ENCODE data around the gene CALN1.
A peak's percentile ranks its signal among the peaks of the same experiment; 100 is the strongest.

Gene CALN1

DNA sequence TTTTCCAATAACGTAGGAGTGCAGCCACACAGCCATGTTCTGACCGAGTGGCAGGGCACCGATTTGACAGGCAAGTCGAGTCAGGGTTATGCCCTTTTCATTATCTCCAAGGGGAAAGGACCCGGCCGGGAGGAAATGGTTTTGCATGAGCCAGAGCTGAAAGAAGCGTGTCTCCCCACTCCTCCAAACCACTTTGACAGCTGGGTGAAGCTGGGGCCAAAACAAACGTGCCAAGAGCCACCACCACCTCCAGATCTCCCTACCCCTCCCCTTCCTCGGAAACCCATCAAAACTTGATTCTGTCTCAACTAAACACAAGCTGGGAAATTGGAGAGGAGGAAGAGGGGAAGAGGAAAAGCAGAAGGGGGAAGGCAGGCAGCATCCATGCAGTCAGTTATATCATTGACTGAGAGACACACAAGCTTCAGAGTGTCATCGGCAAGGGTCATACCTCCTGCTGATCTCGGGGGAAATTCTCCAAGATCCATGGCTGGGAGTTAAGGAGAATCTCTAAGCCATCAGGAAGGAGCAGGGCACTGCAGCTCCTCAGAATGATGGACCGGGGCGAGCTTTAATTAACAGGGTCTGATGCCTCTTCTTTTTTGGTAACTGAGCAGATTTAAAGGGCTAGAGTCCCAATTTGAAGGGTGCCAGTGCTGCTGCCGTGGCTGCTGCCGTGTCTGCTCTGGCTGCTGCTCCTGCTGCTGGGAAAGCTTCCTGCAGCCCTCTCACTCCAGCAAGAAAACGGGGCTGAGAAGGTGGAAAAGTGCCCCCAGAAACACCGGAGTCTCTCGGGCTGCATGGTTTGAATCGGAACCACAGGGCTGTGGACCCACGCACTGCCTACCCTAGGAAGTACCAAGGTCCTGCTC is 34.7 kb upstream of the CALN1 start:
- DNase-seq = no peak
- no peaks in the 10 kb centered on the region for H3F3A ChIP-seq (ENCODE audit: insufficient read depth, low read length)
- H3K79me2 ChIP-seq (ENCODE audit: low read length) = no peaks in the 10 kb centered on the region
- no peaks in the 10 kb centered on the region for H4K20me1 ChIP-seq (ENCODE audit: insufficient read depth, low read length)
- H3K27ac ChIP-seq (ENCODE audit: low read length) = no peak overlapping the region
- no peak for TF ChIP-seq EZH2phosphoT487 (IDR thresholded peaks at IDR 0.05; ENCODE audit: low read length)
- TF ChIP-seq, protein P1, sequence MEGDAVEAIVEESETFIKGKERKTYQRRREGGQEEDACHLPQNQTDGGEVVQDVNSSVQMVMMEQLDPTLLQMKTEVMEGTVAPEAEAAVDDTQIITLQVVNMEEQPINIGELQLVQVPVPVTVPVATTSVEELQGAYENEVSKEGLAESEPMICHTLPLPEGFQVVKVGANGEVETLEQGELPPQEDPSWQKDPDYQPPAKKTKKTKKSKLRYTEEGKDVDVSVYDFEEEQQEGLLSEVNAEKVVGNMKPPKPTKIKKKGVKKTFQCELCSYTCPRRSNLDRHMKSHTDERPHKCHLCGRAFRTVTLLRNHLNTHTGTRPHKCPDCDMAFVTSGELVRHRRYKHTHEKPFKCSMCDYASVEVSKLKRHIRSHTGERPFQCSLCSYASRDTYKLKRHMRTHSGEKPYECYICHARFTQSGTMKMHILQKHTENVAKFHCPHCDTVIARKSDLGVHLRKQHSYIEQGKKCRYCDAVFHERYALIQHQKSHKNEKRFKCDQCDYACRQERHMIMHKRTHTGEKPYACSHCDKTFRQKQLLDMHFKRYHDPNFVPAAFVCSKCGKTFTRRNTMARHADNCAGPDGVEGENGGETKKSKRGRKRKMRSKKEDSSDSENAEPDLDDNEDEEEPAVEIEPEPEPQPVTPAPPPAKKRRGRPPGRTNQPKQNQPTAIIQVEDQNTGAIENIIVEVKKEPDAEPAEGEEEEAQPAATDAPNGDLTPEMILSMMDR (IDR thresholded peaks at IDR 0.05; ENCODE audit: low read length) = no peak
- TF ChIP-seq EZH2 (optimal IDR thresholded peaks at IDR 0.05; ENCODE audit: low read depth, low read length) = no peak
- H3K4me3 ChIP-seq (ENCODE audit: low read length) = no peak overlapping the region
- no peaks in the 10 kb centered on the region for H3K9me2 ChIP-seq (replicated peaks; ENCODE audit: insufficient read depth, low read length)
- H3K27me3 ChIP-seq (replicated peaks; ENCODE audit: insufficient read depth, low read length) = no peaks in the 10 kb centered on the region
- no peak overlapping the region for H2AFZ ChIP-seq (ENCODE audit: low read length)
- no peaks in the 10 kb centered on the region for H3K36me3 ChIP-seq (replicated peaks; ENCODE audit: insufficient read depth, low read length)
- H3K4me2 ChIP-seq (ENCODE audit: low read depth, low read length) = peak overlapping the region; percentile 19; the same call in 1 of the 2 replicates
- no peaks in the 10 kb centered on the region for H3K4me1 ChIP-seq (ENCODE audit: low read length)
- no peaks in the 10 kb centered on the region for H3K9me3 ChIP-seq (replicated peaks; ENCODE audit: insufficient read depth, low read length)
- no peak overlapping the region for H3K9ac ChIP-seq (ENCODE audit: low read length)

- H3K36me3 ChIP-seq (replicated peaks; ENCODE audit: insufficient read depth, low read length) = no peaks in the 10 kb centered on the region
- H3F3A ChIP-seq (ENCODE audit: insufficient read depth, low read length) = no peaks in the 10 kb centered on the region
- no peaks in the 10 kb centered on the region for H3K9me3 ChIP-seq (replicated peaks; ENCODE audit: insufficient read depth, low read length)
- no peaks in the 10 kb centered on the region for H3K9me2 ChIP-seq (replicated peaks; ENCODE audit: insufficient read depth, low read length)
- no peak overlapping the region for H3K4me3 ChIP-seq (ENCODE audit: low read length)
- H3K4me2 ChIP-seq (ENCODE audit: low read depth, low read length) = peak overlapping the region; percentile 19; the same call in 1 of the 2 replicates
- no peaks in the 10 kb centered on the region for H4K20me1 ChIP-seq (ENCODE audit: insufficient read depth, low read length)
- TF ChIP-seq, protein P1 (IDR thresholded peaks at IDR 0.05; ENCODE audit: low read length) = no peak
- TF ChIP-seq EZH2 (optimal IDR thresholded peaks at IDR 0.05; ENCODE audit: low read depth, low read length) (no peak), EZH2phosphoT487 (IDR thresholded peaks at IDR 0.05; ENCODE audit: low read length) (no peak)
- H3K27me3 ChIP-seq (replicated peaks; ENCODE audit: insufficient read depth, low read length) = no peaks in the 10 kb centered on the region
- no peak for DNase-seq
- H3K4me1 ChIP-seq (ENCODE audit: low read length) = no peaks in the 10 kb centered on the region
- no peaks in the 10 kb centered on the region for H3K79me2 ChIP-seq (ENCODE audit: low read length)
- H2AFZ ChIP-seq (ENCODE audit: low read length) = 0 out of 2 replicates have a peak overlapping the region, but pooled peaks have one; percentile 11
- H3K9ac ChIP-seq (ENCODE audit: low read length) = no peak overlapping the region
- H3K27ac ChIP-seq (ENCODE audit: low read length) = no peak overlapping the region
Measured at GRCh38 chr7:72446131-72446530, 34.0 kb upstream of the CALN1 start.

GRCh38 chr7:72445580-72445979 is 33.4 kb upstream of the CALN1 start:
- H3K9ac ChIP-seq (ENCODE audit: low read length) = no peak overlapping the region
- no peaks in the 10 kb centered on the region for H3F3A ChIP-seq (ENCODE audit: insufficient read depth, low read length)
- DNase-seq = no peak
- H3K9me3 ChIP-seq (replicated peaks; ENCODE audit: insufficient read depth, low read length) = no peaks in the 10 kb centered on the region
- H2AFZ ChIP-seq (ENCODE audit: low read length) = no peak overlapping the region
- no peaks in the 10 kb centered on the region for H3K79me2 ChIP-seq (ENCODE audit: low read length)
- H3K9me2 ChIP-seq (replicated peaks; ENCODE audit: insufficient read depth, low read length) = no peaks in the 10 kb centered on the region
- TF ChIP-seq EZH2phosphoT487 (IDR thresholded peaks at IDR 0.05; ENCODE audit: low read length) (no peak), EZH2 (optimal IDR thresholded peaks at IDR 0.05; ENCODE audit: low read depth, low read length) (no peak)
- TF ChIP-seq, protein P1 (IDR thresholded peaks at IDR 0.05; ENCODE audit: low read length) = no peak
- no peaks in the 10 kb centered on the region for H3K36me3 ChIP-seq (replicated peaks; ENCODE audit: insufficient read depth, low read length)
- H3K4me3 ChIP-seq (ENCODE audit: low read length) = no peak overlapping the region
- H3K27me3 ChIP-seq (replicated peaks; ENCODE audit: insufficient read depth, low read length) = no peaks in the 10 kb centered on the region
- no peaks in the 10 kb centered on the region for H4K20me1 ChIP-seq (ENCODE audit: insufficient read depth, low read length)
- H3K4me1 ChIP-seq (ENCODE audit: low read length) = no peaks in the 10 kb centered on the region
- 0 out of 2 replicates have a peak overlapping the region, but pooled peaks have one; percentile 17 for H3K4me2 ChIP-seq (ENCODE audit: low read depth, low read length)
- no peak overlapping the region for H3K27ac ChIP-seq (ENCODE audit: low read length)
